NCI-H1092 treated with DMSO at 0.1 percent for 48 hours (cell line): ENCODE measurements around the gene BAHD1.
A peak's percentile ranks its signal among the peaks of the same experiment; 100 is the strongest.

Experiments
- DNase-seq: peaks from one replicate; lab custom pipeline; 2025; lab: John Stamatoyannopoulos, UW

Gene BAHD1

DNA sequence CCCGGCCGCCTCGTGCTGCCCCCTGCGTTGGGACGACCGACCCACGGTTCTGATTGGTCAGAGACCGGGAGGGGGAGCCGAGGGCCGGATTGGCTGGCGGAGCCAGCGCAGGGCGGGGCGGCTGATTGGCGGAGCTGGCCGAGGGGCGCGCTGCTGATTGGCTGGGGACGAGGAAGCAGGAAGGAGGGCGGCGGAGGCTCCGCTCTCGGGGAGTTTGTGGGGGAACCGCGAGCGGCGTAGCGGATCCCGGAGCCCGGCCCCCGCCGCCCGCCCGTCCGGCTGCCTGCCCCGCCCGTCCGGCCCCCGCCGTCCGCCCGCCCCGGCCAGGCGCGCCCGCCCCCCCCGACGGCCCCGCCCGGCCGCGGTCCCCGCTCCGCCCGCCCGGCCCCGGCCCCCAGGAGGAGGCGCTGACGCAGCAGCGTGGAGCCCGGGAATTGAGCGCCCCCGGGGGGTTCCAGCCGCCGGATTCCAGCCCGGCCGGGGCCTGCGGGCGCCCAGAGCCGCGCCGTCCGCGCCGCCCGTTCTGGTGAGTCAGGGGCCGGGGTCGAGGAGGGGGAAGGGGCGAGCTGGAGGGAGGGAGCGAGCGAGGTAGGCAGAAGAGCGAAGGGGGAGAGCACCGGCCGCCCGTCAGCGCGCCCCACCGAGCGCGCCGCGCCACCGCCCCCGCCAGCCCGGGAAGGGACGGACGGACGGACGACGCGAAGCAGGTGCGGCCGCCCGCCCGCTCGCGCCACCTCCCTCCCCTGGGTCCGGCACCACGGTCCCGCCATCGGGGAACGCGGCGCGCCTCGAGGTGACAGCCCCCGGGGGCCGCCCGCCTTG lies at the start of gene BAHD1:
BAHD1 (plus strand) TSS at position 211 of the 822 bp plus-strand sequence. CDS start 17,512 bp downstream, outside the sequence.
- peak; percentile 89 for DNase-seq

DNA sequence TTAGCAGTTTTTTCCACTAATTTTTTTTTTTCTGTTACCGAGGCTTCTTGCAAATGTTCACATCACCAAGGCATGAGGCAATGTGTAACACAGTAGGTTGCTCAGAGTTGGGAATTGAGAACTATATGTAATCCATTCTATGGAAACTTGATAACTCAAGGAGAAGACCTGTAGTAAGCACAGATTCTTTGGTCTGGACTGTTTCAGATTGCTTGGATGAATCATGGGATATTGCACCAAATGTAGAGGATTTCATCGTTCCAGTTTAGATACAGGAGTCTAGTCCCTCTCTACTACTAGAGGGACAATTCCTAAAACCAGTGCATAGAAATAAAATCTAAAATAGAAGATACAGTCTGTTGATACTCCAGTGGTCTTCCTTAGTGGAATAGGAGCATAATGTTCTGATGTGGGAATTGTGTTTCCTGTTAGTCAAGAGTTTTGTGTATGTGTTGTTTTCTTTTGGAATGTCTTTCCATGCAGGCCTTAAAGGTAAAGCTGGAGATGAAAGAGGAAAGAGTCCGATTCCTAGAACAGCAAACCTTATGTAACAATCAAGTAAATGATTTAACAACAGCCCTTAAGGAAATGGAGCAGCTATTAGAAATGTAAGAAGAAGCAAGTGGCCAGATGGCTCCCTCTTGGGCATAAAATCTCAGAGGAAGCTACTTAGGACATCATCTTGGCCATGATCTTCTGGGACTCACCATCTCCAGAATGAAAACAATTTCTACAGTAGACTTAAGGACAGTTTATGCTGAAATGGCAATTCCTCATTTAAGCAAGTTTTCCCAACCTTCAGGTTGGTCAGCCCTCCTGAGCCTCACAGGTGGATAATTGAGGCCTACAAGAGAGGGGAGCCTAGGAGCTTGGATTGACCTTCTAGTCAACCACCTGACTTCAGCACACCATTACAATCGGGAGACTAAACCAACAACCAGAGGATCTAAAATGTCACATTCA lies 47.5 kb upstream of the BAHD1 start:
- no peak for DNase-seq

DNA sequence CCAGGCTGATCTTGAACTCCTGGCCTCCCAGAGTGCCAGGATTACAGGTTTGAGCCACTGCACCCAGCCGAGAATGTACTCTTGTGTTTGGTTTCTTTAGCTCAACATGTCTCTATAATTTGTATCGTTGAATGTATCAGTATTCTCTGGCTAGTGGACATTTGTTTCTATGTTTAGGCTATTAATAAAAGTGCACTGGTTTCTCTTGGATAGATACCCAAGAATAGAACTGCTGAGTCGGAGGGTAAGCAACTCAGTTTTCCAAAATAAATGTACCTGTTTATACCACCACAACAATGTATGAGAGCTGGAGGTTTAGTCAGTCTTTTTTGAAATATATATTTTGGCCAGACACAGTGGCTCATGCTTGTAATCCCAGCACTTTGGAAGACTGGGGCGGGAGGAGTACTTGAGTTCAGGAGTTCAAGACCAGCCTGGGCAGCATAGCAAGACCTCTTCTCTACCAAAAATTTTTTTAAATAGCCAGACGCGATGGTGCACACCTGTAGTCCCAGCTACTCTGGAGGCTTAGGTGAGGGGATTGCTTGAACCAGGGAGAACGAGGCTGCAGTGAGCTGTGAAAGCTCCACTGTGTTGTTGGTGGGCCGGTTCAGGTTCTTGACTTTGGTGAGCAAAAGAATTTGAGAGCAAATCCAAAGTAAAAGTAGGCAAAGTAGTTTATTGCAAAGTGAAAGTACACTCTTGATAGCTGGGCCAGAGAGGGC lies 42.9 kb upstream of the BAHD1 start:
- DNase-seq: no peak

DNA sequence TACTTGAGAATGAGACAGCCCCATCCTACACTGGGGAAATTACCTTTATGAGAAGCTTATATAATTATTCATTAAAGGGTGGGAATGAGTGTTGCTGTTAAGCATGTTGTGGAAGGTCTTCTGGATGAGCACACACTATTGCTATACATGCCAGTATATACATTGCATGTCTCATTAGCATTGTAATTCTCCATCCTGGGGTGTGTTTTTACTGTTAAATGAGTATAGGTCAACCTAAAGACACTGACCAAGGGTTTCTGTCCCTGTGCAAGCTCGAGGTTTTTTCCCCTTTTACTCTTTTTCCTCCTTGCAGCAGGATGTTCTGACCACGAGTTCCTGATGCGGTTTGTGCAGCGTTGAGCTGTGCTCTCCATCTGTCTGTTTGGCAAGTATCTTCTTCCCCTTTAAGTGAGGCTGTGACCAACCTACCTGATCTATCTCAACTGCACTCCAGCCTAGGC lies 42.3 kb upstream of the BAHD1 start:
- DNase-seq: no peak

DNA sequence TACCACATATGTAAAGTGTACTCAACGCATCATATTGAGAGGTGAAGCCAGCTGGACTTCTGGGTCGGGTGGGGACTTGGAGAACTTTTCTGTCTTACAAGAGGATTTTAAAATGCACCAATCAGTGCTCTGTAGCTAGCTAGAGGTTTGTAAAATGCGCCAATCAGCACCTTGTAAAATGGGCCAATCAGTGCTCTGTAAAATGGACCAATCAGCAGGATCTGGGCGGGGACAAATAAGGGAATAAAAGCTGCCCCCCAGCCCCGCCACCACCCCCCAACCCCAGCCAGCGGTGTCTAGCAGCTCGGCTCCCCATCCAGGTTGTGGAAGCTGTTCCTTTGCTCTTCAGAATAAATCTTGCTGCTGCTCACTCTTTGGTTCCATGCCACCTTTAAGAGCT lies 41.4 kb upstream of the BAHD1 start:
- DNase-seq: no peak

DNA sequence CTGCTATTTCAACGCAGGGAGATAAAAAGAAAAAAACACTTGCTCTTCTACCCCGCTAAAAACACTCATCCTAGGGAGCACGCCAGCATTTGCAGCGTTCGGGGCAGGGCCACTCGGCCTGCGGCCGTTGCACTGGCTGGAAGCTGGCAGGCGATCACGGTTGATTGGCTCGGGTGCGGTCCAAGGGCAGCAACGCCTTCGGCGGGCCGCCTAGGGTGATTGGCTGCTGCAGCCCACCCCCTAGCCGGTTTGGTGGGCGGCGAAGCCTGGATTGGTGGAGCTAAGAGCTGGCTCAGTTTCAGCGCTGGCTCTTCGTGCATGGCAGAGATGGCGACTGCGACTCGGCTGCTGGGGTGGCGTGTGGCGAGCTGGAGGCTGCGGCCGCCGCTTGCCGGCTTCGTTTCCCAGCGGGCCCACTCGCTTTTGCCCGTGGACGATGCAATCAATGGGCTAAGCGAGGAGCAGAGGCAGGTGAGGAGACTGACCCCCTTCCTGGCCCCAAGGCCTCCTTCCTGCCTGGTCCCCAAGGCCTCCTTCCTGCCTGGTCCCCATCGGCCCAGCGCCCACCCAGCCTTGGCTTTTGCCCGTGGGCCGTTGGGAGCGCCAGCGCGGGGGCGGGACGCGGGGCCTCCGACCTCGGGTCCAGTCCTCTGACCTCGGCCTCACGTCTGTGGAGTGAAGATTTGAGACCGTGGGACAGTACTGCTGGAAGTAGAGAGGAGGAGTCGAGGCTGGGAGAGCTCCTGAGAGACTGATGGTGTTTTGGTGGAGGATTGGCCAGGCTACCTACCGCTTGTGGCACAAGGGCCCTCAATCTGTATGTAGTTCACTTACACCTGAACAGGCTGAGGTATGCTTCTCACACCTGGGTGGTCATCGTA lies 35.0 kb upstream of the BAHD1 start, which contains the start of gene IVD:
IVD (plus strand) TSS at position 295 of the 881 bp plus-strand sequence; CDS start at position 328, 33 bp downstream.
- peak; percentile 90 for DNase-seq

DNA sequence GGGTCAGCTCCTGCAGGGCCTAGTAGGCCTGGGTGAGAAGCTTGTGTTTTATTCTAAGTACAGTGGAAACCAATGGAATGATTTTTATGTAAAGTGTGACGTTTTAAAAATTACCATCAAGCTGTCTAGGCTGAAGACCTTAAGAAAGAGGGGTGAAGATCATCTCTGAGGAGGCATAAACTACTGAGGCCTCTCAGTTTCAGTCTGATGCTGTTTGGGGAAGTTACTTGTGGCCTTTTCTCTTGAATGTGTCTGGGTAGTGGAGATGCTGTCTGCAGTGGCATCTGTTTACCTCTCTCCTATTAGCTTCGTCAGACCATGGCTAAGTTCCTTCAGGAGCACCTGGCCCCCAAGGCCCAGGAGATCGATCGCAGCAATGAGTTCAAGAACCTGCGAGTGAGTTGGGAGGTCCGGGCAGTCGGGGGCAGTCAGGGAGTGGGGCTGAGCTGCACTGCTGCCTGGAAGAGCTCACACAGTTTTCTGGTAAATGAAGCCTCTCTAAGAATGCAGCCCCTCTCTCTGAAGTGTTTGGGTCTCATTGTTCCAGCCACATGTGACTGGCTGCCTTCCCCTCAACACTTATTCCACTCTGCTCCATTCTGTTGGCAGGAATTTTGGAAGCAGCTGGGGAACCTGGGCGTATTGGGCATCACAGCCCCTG lies 33.3 kb upstream of the BAHD1 start:
- DNase-seq: no peak

DNA sequence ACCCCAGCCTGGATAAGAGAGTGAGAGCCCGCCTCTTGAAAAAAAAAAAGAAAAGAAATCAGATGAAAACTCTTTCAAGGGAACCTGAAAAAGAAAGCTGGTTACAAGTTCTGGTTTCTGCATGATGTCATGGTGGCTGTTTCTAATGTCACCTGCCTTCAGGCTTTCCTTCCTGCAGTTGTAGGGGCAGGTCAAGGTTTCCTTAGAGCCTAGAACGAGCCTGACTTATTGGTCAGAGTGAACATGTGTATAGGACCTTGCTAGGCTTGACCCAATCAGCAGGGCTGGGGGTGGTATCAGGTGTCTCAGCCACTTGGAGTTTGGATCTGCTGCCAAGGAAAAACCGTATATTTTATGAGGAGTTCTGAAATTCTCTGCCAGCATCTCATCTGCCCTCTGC lies 31.4 kb upstream of the BAHD1 start:
- DNase-seq: no peak

DNA sequence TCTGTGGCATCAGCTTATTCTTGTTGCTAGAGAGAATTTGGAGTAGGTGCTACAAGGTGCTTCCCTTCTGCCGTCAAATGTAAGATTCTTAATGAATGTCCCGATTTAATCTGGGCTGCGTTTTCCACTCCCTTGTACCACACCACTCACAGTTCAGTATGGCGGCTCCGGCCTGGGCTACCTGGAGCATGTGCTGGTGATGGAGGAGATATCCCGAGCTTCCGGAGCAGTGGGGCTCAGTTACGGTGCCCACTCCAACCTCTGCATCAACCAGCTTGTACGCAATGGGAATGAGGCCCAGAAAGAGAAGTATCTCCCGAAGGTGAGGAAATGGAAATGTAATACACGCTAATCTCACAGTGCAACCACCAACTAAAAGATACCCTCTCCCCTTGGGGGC lies 30.3 kb upstream of the BAHD1 start:
- no peak for DNase-seq

DNA sequence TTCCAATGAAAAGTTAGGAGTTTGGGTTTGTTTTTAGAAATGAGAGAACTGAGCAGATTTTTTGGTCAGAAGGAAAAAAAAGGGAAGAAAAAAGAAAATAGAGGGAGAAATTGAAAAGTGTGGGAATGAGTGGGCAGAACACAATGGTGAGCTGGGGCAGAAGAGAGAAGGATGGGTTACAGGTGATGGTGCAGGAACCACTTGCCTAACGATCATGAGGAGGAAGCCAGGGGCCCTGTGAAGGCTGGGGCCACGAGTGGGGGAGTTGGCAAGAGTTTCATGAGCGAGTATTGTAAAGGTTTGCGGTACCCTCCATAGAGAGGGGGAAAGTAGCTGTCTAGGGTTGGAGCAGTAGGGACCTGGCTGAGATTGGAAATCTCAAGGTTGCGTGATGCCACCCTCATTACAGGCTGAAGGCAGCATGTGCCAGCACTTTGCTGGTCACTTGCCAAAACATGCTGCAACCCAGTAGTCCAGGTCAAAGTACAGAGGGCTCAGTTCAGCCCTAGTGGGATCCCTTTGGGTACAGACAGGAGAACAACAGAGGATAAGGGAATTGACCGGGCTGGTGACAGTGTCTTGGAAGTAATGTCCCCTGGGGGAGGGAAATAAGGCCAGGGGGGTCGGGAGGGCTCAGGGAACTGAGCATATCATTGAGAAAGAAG lies 28.5 kb upstream of the BAHD1 start:
- DNase-seq: no peak

DNA sequence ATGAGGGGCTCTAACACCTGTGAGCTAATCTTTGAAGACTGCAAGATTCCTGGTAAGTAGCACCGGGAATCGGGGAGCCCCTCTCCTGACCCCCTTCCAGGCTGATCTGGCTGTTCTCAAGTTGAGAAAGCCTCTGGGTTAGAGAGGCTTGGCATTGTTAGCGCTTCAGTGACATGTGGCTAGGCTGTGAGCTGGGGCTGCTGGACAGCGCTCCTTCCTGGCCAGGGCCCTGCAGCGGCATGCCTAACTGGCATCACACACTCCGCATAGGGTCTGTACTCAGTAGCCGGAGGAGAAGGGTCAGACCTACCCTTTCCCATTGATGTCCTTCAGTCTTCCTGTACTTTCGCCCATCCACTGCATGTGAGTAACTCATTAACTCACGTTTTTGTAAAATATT lies 27.7 kb upstream of the BAHD1 start:
- no peak for DNase-seq

DNA sequence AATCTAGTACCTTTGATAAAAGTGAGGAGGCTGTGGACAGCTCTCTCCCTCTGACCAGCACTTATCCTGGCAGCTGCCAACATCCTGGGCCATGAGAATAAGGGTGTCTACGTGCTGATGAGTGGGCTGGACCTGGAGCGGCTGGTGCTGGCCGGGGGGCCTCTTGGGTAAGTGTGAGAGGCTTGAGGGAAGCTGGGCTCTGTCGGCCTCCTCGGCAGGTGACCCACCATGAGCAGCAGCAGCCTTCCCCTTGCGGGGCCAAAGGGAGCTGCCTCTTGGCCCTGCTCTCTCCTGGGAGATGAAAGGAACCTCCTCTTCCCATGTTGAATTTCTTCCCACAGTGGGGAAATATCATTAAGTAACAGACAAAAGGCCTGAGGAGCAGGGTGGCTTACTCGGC lies 25.9 kb upstream of the BAHD1 start:
- DNase-seq: no peak

DNA sequence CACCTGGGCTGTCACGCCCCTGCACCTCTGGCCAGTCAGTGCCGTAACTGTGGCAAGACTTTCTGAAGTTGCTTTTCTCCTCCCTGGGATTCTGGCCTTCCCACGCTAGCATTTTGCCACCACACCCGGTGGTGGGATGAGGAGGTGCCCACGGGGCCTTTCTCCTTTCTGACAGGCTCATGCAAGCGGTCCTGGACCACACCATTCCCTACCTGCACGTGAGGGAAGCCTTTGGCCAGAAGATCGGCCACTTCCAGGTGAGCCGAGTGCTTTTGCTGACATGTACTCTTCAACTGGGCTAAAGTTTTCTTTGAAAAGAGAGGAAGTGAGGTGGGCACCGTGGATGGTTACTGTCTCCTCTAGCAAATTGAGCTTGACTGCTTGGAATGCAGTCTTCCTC lies 25.5 kb upstream of the BAHD1 start:
- DNase-seq: no peak

DNA sequence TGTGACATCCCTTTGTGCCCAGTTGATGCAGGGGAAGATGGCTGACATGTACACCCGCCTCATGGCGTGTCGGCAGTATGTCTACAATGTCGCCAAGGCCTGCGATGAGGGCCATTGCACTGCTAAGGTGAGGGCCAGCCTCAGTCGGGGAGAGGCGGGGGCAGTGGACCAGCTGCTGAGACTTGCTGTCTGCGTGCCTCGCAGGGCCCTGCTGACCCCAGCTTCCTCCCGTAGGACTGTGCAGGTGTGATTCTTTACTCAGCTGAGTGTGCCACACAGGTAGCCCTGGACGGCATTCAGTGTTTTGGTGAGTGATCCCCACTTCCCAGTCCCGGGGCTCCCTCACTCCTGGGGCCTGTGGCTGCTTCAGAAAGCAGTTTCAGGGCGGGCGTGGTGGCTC lies 24.7 kb upstream of the BAHD1 start:
- no peak for DNase-seq

DNA sequence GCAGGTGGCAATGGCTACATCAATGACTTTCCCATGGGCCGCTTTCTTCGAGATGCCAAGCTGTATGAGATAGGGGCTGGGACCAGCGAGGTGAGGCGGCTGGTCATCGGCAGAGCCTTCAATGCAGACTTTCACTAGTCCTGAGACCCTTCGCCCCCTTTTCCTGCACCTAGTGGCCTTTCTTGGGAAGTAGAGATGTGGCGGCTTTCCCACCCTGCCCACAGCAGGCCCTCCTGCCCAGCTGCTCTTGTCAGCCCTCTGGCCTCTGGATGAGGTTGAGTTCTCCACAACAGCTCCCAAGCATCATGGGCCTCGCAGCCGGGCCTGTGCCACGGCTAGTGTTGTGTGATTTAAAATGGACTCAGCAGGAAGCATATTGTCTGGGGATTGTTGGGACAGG lies 22.6 kb upstream of the BAHD1 start:
- no peak for DNase-seq

DNA sequence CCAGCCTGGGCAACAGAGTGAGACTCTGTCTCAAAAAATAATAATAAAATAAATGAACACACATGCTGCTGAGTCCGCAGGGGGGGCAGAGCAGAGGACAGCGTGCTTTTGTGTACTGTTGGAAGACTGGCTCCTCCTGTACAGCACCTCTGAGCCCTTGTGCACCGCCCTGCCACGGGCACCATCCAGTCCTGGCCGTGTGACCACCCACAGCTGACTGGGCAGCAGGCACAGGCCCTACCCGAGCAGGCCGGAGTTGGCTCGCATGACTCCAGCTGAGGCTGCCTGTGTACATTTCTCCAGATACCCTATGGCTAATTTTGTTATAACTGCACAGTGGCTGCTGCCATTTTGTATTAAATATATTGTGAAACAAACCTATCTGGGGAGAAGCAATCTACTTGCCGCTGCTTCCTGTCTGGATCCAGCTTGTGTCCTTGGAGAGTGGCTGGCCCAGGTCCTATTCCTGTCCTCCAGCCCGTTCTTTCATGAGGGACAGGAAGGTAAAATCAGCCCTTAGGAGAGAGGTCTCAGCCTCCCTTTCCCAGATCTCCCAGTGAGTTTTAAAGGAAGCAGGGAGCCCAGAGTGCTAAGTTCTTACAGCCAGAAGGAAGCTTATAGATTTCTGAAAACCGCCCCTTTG lies 20.6 kb upstream of the BAHD1 start:
- no peak for DNase-seq

DNA sequence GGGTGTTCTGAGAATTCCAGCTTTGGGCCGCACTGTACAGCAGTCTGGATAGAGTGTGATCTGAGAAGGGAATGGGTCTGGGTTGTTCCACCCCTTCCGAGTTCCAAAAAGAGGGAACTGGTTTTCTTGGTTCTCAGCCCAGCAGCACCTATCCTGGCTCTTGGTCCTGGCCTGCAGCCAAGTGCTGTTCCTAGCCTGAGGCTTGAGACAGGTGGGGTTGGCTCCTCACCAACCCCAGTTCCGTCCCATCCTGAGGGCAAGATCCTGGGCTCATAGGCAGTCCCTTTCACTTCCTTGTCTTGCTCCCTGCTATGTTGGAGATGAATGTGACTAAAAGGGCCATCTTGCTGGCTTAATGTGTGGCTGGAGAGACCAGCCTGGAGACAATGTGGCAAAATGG lies 20.0 kb upstream of the BAHD1 start:
- DNase-seq: no peak

DNA sequence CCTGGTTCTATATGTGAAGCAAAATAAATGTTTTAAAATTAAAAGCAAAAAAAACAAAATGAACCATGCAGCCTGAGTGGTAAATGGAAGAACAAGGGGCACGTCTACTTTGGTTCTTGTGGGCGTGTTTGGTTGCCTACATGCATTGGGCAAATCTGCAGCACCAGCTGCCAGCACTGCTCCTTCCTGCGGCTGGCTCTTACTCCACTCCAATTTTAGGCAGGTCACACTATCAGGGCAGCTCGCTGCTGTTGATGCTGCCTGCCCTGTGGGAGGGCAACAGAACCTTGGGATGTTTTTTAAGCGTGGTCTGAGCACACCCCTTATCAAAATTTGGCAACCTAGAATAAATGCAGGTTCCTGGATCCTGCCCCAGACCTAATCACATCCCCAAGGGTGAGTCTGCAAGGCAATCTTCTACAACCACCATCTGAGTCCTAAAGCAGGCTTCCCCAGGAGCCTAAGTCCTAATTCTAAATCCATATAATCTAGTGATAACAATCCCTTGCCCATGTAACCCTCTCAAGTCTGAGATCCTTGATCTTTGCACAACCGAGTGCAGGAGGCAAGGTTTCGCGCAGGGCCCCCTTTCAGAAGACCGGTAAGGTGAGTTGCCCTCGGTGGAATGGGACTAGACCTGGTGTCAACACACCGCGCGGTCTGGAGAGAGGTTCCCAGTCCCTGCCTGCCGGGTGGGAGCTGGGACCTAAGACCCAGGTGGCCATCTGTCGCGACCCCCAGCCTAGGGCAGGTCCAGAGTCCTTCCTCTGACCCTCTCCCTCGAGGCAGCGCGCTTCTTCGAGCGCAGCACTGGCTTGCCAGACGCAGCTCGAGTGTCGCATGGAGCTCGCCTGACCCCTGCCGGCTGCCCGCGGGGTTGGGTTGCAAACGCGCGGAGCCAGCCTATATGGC lies 19.3 kb upstream of the BAHD1 start:
- DNase-seq: peak; percentile 26
